Sigmoid colon (tissue), 3 donors: ENCODE measurements around the gene OXSR1.

Source experiments
- CTCF ChIP-seq, 4 experiments: fragments of 450-650 bp in 3 of 4; fragments of 200-600 bp in 1 of 4; IDR thresholded peaks; one replicate each; pipeline ENCODE4 v1.5.1; 2016 to 2019; ENCODE audit warnings: antibody characterized with exemption in 4 of 4, mild to moderate bottlenecking in 3 of 4, moderate library complexity in 2 of 4
- POLR2A ChIP-seq, 2 donors: fragments of 450-650 bp; IDR thresholded peaks; one replicate each; pipeline ENCODE4 v1.6.1; 2016; ENCODE audit warnings: antibody characterized with exemption in 2 of 2, mild to moderate bottlenecking in 2 of 2, moderate library complexity in 2 of 2

- TF ChIP-seq CTCF (IDR thresholded peaks at IDR 0.05) (no peak), POLR2A (IDR thresholded peaks at IDR 0.05) (no peak)
These were observed 14.4 kb upstream of the OXSR1 start for GRCh38 chr3:38150780-38151528.
